ENCODE measurements around the gene HDDC3.

Gene HDDC3, protein sequence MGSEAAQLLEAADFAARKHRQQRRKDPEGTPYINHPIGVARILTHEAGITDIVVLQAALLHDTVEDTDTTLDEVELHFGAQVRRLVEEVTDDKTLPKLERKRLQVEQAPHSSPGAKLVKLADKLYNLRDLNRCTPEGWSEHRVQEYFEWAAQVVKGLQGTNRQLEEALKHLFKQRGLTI

DNA sequence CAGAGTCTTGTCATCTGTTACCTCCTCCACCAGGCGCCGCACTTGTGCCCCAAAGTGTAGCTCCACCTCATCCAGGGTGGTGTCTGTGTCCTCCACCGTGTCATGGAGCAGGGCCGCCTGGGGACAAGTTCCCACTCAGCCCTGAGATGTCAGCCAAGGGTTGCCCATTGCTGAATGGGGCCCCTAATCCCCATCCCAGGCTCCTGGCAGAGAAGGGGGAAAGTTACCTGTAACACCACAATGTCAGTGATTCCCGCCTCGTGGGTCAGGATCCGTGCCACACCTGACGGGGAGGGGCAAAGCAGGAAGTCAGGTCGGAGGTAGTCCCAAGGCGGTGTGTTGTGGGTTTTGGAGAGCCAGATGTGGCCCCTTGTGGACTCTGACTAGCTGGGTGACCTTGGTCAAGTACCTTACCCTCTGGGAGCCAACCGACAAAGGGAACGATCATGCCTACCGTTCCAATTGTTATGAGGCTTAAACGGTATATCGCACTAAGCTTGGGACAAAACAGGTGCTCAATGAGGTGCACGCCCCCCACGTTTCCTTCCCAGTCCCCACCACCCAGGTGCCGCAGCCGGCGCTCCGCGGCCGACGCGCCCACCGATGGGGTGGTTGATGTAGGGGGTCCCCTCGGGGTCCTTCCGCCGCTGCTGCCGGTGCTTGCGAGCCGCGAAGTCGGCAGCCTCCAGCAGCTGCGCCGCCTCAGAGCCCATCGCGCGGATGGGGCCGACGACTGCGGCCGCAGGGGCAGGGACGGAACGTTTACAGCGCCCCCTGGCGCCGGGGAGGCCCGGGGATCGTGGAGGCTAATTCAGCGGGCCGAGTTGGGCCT, at the start of gene HDDC3:
Gene HDDC3 (minus strand): TSS at position 722 of the 832 bp plus-strand sequence. CDS start 9 bp downstream, at position 713.
- DNase-seq (ENCODE audit: low read depth in 3 of 3, low spot score in 1 of 3) = peak; percentile 67 to 95 (median 74)

DNA sequence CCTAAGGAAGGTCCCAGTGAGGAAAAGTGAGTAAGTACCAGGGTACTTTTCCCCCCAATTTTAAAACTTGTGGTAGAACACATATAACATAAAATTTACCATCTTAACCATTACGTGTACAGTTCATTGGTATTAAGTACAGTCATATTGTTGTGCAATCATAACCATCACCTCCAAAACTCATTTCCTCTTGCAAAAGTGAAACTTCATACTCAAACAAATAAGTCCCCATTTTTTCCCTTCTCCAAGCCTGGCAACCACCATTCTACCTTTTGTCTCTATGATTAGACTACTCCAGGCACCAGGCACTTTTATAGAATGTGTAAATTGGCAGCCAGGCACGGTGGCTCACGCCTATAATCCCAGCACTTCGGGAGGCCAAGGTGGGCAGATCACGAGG, 49.8 kb upstream of the HDDC3 start:
- DNase-seq (ENCODE audit: low read depth in 3 of 3, low spot score in 1 of 3) = no peak

GRCh38 chr15:90981681-90982080, 49.3 kb upstream of the HDDC3 start:
- DNase-seq (ENCODE audit: low read depth in 3 of 3, low spot score in 1 of 3) = no peak

GRCh38 chr15:90979582-90979981, 47.2 kb upstream of the HDDC3 start:
- no peak for DNase-seq (ENCODE audit: low read depth in 3 of 3, low spot score in 1 of 3)

GRCh38 chr15:90974216-90974615, 41.9 kb upstream of the HDDC3 start:
- DNase-seq (ENCODE audit: low read depth in 3 of 3, low spot score in 1 of 3) = no peak

DNA sequence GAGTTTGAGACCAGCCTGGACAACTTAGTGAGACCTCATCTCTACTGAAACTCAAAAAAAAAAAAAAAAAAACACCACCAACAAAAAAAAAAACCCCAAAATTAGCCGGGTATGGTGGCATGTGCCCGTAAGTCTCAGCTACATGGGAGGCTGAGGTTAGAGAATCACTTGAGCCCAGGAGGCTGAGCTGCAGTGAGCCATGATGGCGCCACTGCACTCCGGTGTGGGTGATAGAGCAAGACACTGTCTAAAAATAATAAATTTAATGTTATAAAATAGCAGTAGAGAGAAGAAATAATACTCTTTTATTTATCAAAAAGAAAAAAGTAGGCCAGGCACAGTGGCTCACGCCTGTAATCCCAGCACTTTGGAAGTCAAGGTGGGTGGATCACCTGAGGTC, 39.8 kb upstream of the HDDC3 start:
- no peak for DNase-seq (ENCODE audit: low read depth in 3 of 3, low spot score in 1 of 3)

GRCh38 chr15:90970274-90970673, 37.9 kb upstream of the HDDC3 start:
- DNase-seq (ENCODE audit: low read depth in 3 of 3, low spot score in 1 of 3) = no peak

DNA sequence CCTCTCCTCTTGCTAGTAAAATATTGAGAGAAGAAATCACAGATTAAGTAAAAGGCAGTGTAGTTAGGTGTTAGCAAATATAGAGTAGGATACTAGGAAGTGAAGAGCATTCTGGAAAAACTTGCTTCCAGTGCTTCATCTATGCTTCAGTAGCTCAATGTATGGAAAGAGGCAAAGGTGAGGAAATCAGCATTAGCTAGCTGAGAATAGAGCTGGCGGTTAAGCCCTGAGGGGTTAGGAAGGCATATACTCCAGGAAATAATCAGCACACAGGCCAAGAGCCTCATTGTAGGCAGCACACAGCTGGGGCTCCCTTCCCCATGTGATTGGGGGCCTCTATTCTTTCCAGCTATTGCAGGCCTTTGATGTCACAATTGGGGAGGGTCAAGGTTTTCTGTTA, 36.1 kb upstream of the HDDC3 start:
- DNase-seq (ENCODE audit: low read depth in 3 of 3, low spot score in 1 of 3) = no peak

GRCh38 chr15:90967206-90967605, 34.9 kb upstream of the HDDC3 start:
- no peak for DNase-seq (ENCODE audit: low read depth in 3 of 3, low spot score in 1 of 3)

GRCh38 chr15:90966262-90966661, 33.9 kb upstream of the HDDC3 start:
- no peak for DNase-seq (ENCODE audit: low read depth in 3 of 3, low spot score in 1 of 3)

DNA sequence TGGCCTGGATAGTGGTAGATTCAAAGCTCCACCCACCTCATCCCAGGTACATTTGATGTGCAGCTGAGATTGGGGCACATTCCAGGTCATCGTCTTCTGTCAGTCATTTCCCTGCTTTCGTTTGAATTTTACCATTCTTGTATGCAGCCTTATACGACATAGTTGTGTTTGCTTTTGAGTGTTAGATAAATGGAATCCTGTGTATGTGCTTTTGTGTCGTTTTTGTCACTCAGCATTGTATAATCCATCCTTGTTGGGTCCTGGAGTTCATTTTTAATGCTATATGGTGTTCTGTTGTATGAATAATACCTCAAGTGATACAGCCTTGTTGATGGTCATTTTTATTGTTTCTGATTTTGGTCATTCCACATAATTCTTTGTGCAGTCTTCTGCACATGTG, 29.7 kb upstream of the HDDC3 start:
- no peak for DNase-seq (ENCODE audit: low read depth in 3 of 3, low spot score in 1 of 3)

- DNase-seq (ENCODE audit: low read depth in 3 of 3, low spot score in 1 of 3) = no peak
These were observed 28.1 kb upstream of the HDDC3 start for GRCh38 chr15:90960298-90961091.

DNA sequence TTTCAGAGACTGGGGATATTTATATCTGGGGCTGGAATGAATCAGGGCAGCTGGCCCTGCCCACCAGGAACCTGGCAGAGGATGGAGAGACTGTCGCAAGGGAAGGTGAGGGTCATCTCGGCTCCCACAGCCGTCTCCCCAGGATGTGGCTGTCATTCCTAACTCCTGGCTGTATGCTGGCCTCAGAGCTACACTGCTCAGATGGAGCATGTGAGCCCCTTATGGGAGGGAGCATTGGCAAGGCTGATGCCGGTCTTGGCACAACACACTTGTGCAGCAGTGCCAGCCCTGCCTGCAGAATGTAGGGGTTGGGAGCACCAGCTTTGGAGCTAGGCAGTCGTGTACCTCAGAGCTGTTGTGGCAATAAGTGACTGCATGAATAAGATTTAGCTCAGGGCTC, 27.5 kb upstream of the HDDC3 start:
- no peak for DNase-seq (ENCODE audit: low read depth in 3 of 3, low spot score in 1 of 3)

GRCh38 chr15:90959028-90959595, 26.8 kb upstream of the HDDC3 start:
- DNase-seq (ENCODE audit: low read depth in 3 of 3, low spot score in 1 of 3) = no peak

- no peak for DNase-seq (ENCODE audit: low read depth in 3 of 3, low spot score in 1 of 3)
These were observed 25.4 kb upstream of the HDDC3 start for GRCh38 chr15:90957791-90958190.

GRCh38 chr15:90957031-90957790, 24.9 kb upstream of the HDDC3 start:
- no peak for DNase-seq (ENCODE audit: low read depth in 3 of 3, low spot score in 1 of 3)

DNA sequence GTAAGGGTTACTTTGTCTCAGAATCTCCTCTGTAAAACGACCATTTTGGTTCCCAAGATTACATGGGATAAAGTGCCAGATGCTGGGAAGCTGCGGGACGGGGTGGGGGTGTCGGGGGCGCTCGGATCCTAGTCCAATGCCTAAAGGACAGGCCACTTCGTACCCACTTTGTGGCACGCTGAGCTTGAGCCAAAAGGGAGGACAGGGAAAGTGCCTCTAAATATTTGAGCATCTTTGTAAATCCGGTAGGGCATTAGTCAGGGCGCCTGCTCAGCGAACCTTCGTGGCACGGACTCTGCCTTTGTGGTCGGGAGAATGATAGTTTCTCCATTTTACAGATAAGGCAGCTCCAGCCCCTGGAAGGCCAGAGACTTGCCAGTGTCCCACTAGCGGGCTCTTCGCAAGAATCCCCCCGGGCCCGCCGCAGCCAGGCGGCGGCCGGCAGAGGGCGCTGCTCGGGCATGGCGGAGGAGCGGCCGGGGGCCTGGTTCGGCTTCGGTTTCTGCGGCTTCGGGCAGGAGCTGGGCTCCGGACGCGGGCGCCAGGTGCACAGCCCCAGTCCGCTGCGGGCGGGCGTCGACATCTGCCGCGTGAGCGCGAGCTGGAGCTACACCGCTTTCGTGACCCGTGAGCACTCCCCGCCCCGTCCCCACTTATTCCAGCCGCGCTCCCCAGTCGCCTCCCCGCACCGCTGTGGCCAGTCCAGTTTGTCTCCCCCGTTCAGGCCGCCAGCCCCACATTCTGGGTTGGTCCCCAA, 24.1 kb upstream of the HDDC3 start:
- peak in 2 of 3 donors; percentile 39 to 58 for DNase-seq (ENCODE audit: low read depth in 3 of 3, low spot score in 1 of 3)

GRCh38 chr15:90955624-90956273, 23.4 kb upstream of the HDDC3 start:
- no peak for DNase-seq (ENCODE audit: low read depth in 3 of 3, low spot score in 1 of 3)
